Chondrocyte (in vitro differentiated cells): ENCODE measurements around the gene KLF15. TPM values are rescaled to one million over a fixed set of nuclear protein-coding genes. Genes with fewer than 3 reads are reported as not detected.

Experiments
- DNase-seq: peaks from one replicate; pipeline ENCODE4 v3.0.0; 2021; ENCODE audit warnings: mixed read lengths, low spot score
- H3K27ac Mint-ChIP-seq: one replicate; pipeline ENCODE4 v1.8.0; 2021; ENCODE audit warnings: mild to moderate bottlenecking, moderate library complexity, mixed read lengths; ENCODE audit not compliant: unreplicated experiment
- H3K27me3 Mint-ChIP-seq: 2 replicates; pipeline ENCODE4 v1.8.0; 2021; ENCODE audit warnings: low read depth, mixed read lengths
- H3K36me3 Mint-ChIP-seq: 2 replicates; pipeline ENCODE4 v1.8.0; 2021; ENCODE audit warnings: low read depth, mixed read lengths
- H3K4me1 Mint-ChIP-seq: 2 replicates; pipeline ENCODE4 v1.8.0; 2021; ENCODE audit warnings: low read depth, mild to moderate bottlenecking, mixed read lengths
- H3K4me3 Mint-ChIP-seq: one replicate; pipeline ENCODE4 v1.8.0; 2021; ENCODE audit warnings: mild to moderate bottlenecking, moderate library complexity, mixed read lengths; ENCODE audit not compliant: unreplicated experiment
- H3K9me3 Mint-ChIP-seq: 2 replicates; pipeline ENCODE4 v1.8.0; 2021; ENCODE audit warnings: low read depth, mixed read lengths
- total RNA-seq: library from RNA; stranded (reverse); gene quantifications from 3 replicates; pipeline ENCODE4 v1.2.1, GENCODE V29; 2021
- TF ChIP-seq, protein P1 (sequence below): fragments of 200-600 bp; sonication (generic); IDR thresholded peaks from 2 replicates; pipeline ENCODE4 v1.5.0; 2021; ENCODE audit warnings: antibody characterized with exemption, mild to moderate bottlenecking, moderate library complexity

Gene KLF15
- total RNA-seq, 1 donor from 2014 or later = 1.3 TPM

DNA sequence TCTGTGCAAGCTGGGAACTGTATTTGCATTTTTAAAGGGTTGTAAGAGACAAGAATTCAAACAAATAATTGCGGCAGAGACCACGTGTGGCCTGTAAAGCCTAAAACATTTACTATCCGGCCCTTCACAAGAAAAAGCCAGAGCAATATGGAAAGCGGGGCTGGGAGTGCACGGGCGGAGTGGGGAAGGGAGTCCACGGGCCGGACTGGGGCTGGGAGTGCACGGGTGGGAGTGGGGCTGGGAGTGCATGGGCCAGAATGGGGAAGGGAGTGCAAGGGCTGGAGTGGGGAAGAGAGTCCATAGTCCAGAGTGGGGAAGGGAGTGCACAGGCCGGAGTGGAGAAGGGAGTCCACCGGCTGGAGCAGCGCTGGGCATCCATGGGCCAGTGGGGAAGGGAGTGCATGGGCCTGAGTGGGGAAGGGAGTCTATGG lies 41.2 kb downstream of the KLF15 start:
- H3K36me3 Mint-ChIP-seq = no peaks in the 10 kb centered on the region
- peaks cover 5% of the 10 kb centered on the region for H3K9me3 Mint-ChIP-seq
- TF ChIP-seq, protein P1, sequence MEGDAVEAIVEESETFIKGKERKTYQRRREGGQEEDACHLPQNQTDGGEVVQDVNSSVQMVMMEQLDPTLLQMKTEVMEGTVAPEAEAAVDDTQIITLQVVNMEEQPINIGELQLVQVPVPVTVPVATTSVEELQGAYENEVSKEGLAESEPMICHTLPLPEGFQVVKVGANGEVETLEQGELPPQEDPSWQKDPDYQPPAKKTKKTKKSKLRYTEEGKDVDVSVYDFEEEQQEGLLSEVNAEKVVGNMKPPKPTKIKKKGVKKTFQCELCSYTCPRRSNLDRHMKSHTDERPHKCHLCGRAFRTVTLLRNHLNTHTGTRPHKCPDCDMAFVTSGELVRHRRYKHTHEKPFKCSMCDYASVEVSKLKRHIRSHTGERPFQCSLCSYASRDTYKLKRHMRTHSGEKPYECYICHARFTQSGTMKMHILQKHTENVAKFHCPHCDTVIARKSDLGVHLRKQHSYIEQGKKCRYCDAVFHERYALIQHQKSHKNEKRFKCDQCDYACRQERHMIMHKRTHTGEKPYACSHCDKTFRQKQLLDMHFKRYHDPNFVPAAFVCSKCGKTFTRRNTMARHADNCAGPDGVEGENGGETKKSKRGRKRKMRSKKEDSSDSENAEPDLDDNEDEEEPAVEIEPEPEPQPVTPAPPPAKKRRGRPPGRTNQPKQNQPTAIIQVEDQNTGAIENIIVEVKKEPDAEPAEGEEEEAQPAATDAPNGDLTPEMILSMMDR = no peak
- H3K4me3 Mint-ChIP-seq = no peak overlapping the region
- no peak overlapping the region for H3K27ac Mint-ChIP-seq
- peaks cover 24% of the 10 kb centered on the region for H3K27me3 Mint-ChIP-seq
- H3K4me1 Mint-ChIP-seq = no peaks in the 10 kb centered on the region
- no peak for DNase-seq

DNA sequence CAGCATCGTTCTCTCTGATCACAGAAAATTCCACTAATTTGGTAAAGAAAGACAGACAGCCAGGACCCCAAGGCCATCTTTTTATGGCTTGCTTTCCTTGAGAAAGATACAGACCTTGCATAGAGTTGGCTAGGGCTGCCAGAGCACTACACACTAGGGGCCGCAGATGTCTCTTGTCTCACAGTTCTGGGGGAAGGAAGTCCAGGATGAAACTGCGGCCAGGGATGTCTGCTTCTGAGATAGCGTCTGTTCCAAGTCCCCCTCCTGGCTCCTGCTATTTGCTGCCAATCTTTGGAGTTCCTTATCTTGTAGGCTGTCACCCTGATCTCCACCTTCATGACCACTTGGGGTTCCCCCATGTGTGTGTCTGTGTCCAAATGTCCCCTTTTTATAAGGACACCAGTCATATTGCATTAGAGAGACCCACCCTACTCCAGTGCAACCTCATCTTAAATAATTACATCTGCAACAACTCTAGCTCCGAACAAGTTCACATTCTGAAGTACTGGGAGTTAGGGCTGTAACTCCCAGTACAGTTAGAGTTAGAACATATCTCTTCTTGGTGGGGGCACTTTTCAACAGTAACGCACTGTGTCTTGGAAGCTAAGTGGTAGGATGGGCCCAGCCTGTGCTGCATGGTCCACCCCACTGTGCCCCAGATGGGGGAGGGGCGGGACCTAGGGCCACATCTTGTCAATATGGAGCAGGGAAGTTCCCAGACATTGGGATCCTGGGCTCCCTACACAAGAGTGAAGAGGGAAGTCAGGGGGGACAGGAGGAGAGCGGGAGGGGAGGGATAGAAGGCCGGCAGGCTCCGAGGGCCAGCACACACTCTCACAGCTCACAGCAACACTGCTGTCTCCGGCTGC lies 42.2 kb downstream of the KLF15 start:
- H3K27me3 Mint-ChIP-seq = peaks cover 15% of the 10 kb centered on the region
- TF ChIP-seq, protein P1 = no peak
- no peaks in the 10 kb centered on the region for H3K36me3 Mint-ChIP-seq
- H3K9me3 Mint-ChIP-seq = peaks cover 10% of the 10 kb centered on the region
- H3K4me3 Mint-ChIP-seq = no peak overlapping the region
- no peaks in the 10 kb centered on the region for H3K4me1 Mint-ChIP-seq
- H3K27ac Mint-ChIP-seq = no peak overlapping the region
- no peak for DNase-seq

DNA sequence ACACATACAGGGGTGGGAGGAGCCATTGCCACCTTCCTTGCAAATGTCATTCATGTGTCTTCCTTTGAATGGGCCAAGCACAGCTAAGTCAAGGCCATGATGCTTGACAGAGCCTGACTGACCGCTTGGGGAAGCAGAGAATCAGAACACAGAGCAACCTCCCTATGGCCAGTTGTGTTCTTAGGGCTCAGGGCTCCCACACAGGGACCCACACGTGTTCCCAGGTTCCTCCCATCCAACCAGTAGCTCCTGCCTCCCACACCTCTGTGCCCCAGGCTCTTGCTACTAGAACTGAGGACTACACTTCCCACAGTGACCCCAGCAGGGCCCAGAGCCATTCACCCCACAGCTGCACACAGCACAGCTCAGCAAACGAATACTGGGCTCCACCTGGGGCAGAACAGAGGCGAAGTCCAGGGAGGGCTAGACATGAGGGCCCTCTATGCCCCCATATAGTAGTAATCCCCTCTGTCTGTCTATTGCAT lies 42.9 kb downstream of the KLF15 start:
- TF ChIP-seq, protein P1 = no peak
- no peaks in the 10 kb centered on the region for H3K36me3 Mint-ChIP-seq
- peaks cover 9% of the 10 kb centered on the region for H3K27me3 Mint-ChIP-seq
- H3K9me3 Mint-ChIP-seq = peaks cover 10% of the 10 kb centered on the region
- no peak overlapping the region for H3K27ac Mint-ChIP-seq
- DNase-seq = no peak
- H3K4me3 Mint-ChIP-seq = no peak overlapping the region
- H3K4me1 Mint-ChIP-seq = no peaks in the 10 kb centered on the region

DNA sequence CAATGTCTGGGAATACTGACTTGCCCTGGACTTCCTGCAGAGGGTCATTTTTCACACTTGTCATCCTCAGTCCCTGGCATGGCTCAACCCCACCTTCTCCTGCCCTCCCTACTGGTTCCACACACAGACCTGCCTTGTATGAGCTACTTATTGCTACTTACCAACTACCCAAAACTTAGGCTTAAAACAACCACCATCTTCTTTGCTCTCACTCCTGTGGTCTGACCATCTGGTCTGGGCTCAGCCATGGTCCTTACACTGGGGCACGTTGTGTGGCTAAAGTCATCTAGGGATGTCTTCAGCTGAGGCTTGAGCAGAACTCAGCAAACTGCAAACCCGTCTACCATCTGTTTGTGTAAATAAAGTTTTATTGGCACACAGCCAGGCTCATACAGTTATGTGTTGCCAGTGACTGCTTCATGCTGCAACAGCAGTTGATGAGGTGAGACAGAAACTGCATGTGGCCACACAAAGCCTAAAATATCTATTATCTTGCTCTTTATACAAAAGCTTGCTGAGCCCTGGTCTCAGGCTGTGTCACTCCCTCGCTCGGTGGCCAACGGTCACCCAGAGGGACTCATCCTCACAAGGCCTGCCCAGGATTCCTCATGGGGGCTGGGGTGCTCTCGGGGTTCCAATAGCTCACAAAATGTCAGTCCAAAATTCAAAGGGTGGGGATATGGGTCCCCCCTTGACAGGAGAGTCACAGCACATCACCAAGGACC lies 43.5 kb downstream of the KLF15 start:
- no peaks in the 10 kb centered on the region for H3K36me3 Mint-ChIP-seq
- H3K27me3 Mint-ChIP-seq = peaks cover 4% of the 10 kb centered on the region
- DNase-seq = no peak
- H3K27ac Mint-ChIP-seq = no peak overlapping the region
- no peak overlapping the region for H3K4me3 Mint-ChIP-seq
- H3K9me3 Mint-ChIP-seq = peaks cover 10% of the 10 kb centered on the region
- H3K4me1 Mint-ChIP-seq = no peaks in the 10 kb centered on the region
- TF ChIP-seq, protein P1 = no peak

DNA sequence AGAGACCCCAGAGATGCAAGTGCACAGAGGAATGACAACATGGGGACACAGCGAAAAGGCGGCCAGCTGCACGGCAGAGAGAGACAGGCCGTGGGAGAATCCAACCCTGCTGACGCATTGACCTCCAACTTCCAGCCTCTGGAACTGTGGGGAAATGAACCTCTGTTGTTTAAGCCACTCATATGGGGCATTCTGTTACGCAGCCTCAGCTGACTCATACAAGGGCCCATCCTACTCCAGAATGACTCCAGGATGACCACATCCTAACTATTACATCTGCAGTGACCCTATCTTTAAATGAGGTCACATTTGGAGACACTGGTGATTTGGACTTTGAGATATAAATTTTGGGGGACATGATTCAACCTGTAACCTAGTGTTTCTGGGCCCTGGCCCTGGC lies 44.0 kb downstream of the KLF15 start:
- no peak for DNase-seq
- H3K36me3 Mint-ChIP-seq = no peaks in the 10 kb centered on the region
- TF ChIP-seq, protein P1 = no peak
- no peak overlapping the region for H3K4me3 Mint-ChIP-seq
- H3K27me3 Mint-ChIP-seq = peaks cover 2% of the 10 kb centered on the region
- H3K4me1 Mint-ChIP-seq = no peaks in the 10 kb centered on the region
- peaks cover 10% of the 10 kb centered on the region for H3K9me3 Mint-ChIP-seq
- H3K27ac Mint-ChIP-seq = no peak overlapping the region
